WTC11 (cell line): Measurements from ENCODE around the gene FAM193A. TPM values are rescaled to one million over a fixed set of nuclear protein-coding genes. Genes with fewer than 3 reads are reported as not detected.

Source experiments
- ATAC-seq: fragments of 200-7000 bp; cut with Tn5 transposase; 2 replicates; pipeline ENCODE4 v1.10.0; 2021; ENCODE audit warnings: mild to moderate bottlenecking, moderate library complexity
- CTCF ChIA-PET: fragments of 300-600 bp; sonication (Branson Sonifier 250); formaldehyde crosslinking; loops from one replicate; lab custom pipeline; 2021; ENCODE audit warnings: antibody characterized with exemption; lab: Charles Lee
- POLR2A ChIA-PET: fragments of 350-600 bp; sonication (Branson Sonifier 250); formaldehyde crosslinking; loops from one replicate; lab custom pipeline; 2021; ENCODE audit warnings: antibody characterized with exemption; lab: Charles Lee
- DNase-seq: peaks from one replicate; pipeline ENCODE4 v3.0.0; 2021; ENCODE audit warnings: low spot score
- H3K27ac Mint-ChIP-seq: 2 replicates; pipeline ENCODE4 v1.8.0; 2021; ENCODE audit warnings: mixed read lengths
- H3K27me3 Mint-ChIP-seq: 2 replicates; pipeline ENCODE4 v1.8.0; 2021; ENCODE audit warnings: low read depth, mild to moderate bottlenecking, moderate library complexity, mixed read lengths
- H3K36me3 Mint-ChIP-seq: 2 replicates; pipeline ENCODE4 v1.8.0; 2021; ENCODE audit warnings: mixed read lengths
- H3K4me1 Mint-ChIP-seq: 2 replicates; pipeline ENCODE4 v1.8.0; 2022; ENCODE audit warnings: mixed read lengths
- H3K4me3 Mint-ChIP-seq: 2 replicates; pipeline ENCODE4 v1.8.0; 2021; ENCODE audit warnings: mild to moderate bottlenecking, moderate library complexity, mixed read lengths
- H3K9me3 Mint-ChIP-seq: 2 replicates; pipeline ENCODE4 v1.8.0; 2021; ENCODE audit warnings: mixed read lengths
- AFF4 ChIP-seq: sonication (generic); formaldehyde crosslinking; IDR thresholded peaks from 2 replicates; pipeline ENCODE4 v1.8.1; 2023; ENCODE audit warnings: mild to moderate bottlenecking, missing genetic modification reagents, borderline replicate concordance
- CREB1 ChIP-seq: sonication (generic); formaldehyde crosslinking; IDR thresholded peaks from 2 replicates; pipeline ENCODE4 v1.8.0; 2023; ENCODE audit warnings: mild to moderate bottlenecking, missing genetic modification reagents
- CTCF ChIP-seq: fragments of 200-600 bp; IDR thresholded peaks from 2 replicates; pipeline ENCODE4 v1.8.0; 2022; ENCODE audit warnings: antibody characterized with exemption
- E2F4 ChIP-seq: sonication (generic); formaldehyde crosslinking; IDR thresholded peaks from 2 replicates; pipeline ENCODE4 v1.8.1; 2022; ENCODE audit warnings: low read depth, mild to moderate bottlenecking, moderate library complexity, missing genetic modification reagents, borderline replicate concordance
- E2F5 ChIP-seq: sonication (generic); formaldehyde crosslinking; IDR thresholded peaks from 2 replicates; pipeline ENCODE4 v1.8.1; 2022; ENCODE audit warnings: mild to moderate bottlenecking, moderate library complexity, missing genetic modification reagents
- ELF4 ChIP-seq: sonication (generic); formaldehyde crosslinking; IDR thresholded peaks from 2 replicates; pipeline ENCODE4 v1.8.1; 2022; ENCODE audit warnings: low read depth, mild to moderate bottlenecking, moderate library complexity, missing genetic modification reagents
- ESRRA ChIP-seq: sonication (generic); formaldehyde crosslinking; IDR thresholded peaks from 2 replicates; pipeline ENCODE4 v1.8.1; 2022; ENCODE audit warnings: mild to moderate bottlenecking, missing genetic modification reagents, borderline replicate concordance
- FOXK1 ChIP-seq: sonication (generic); formaldehyde crosslinking; IDR thresholded peaks from 2 replicates; pipeline ENCODE4 v1.8.0; 2022; ENCODE audit warnings: mild to moderate bottlenecking, moderate library complexity, missing genetic modification reagents
- GTF2I ChIP-seq: fragments of 250-450 bp; sonication (Bioruptor Pico); conservative IDR thresholded peaks from 2 replicates; pipeline ENCODE4 v1.4.0; 2021; ENCODE audit warnings: mild to moderate bottlenecking
- HMGA2 ChIP-seq: fragments of 250-450 bp; sonication (Bioruptor Pico); IDR thresholded peaks from 2 replicates; pipeline ENCODE4 v1.4.0; 2021; ENCODE audit warnings: mild to moderate bottlenecking, moderate library complexity
- IRF2 ChIP-seq: sonication (generic); formaldehyde crosslinking; IDR thresholded peaks from 2 replicates; pipeline ENCODE4 v1.8.0; 2022; ENCODE audit warnings: low read depth, missing genetic modification reagents, borderline replicate concordance
- JUN ChIP-seq: sonication (generic); formaldehyde crosslinking; IDR thresholded peaks from 2 replicates; pipeline ENCODE4 v1.8.0; 2023; ENCODE audit warnings: mild to moderate bottlenecking, missing genetic modification reagents
- KAT7 ChIP-seq: sonication (generic); formaldehyde crosslinking; IDR thresholded peaks from 2 replicates; pipeline ENCODE4 v1.8.1; 2023; ENCODE audit warnings: missing genetic modification reagents, mild to moderate bottlenecking, borderline replicate concordance
- NFE2L1 ChIP-seq: sonication (generic); formaldehyde crosslinking; IDR thresholded peaks from 2 replicates; pipeline ENCODE4 v1.8.1; 2023; ENCODE audit warnings: missing genetic modification reagents
- NFYB ChIP-seq: sonication (generic); formaldehyde crosslinking; conservative IDR thresholded peaks from 2 replicates; pipeline ENCODE4 v1.8.0; 2022; ENCODE audit warnings: low read depth, missing genetic modification reagents
- NR3C1 ChIP-seq: sonication (generic); formaldehyde crosslinking; conservative IDR thresholded peaks from 2 replicates; pipeline ENCODE4 v1.8.1; 2023; ENCODE audit warnings: low read depth, mild to moderate bottlenecking, missing genetic modification reagents
- RELA ChIP-seq: sonication (generic); formaldehyde crosslinking; IDR thresholded peaks from 2 replicates; pipeline ENCODE4 v1.8.1; 2022; ENCODE audit warnings: missing genetic modification reagents, mild to moderate bottlenecking, borderline replicate concordance
- SMAD3 ChIP-seq: sonication (generic); formaldehyde crosslinking; IDR thresholded peaks from 2 replicates; pipeline ENCODE4 v1.8.0; 2022; ENCODE audit warnings: missing genetic modification reagents, mild to moderate bottlenecking, borderline replicate concordance
- SP1 ChIP-seq: sonication (generic); formaldehyde crosslinking; conservative IDR thresholded peaks from 2 replicates; pipeline ENCODE4 v1.8.1; 2022; ENCODE audit warnings: missing genetic modification reagents
- STAT6 ChIP-seq: sonication (generic); formaldehyde crosslinking; conservative IDR thresholded peaks from 2 replicates; pipeline ENCODE4 v1.8.1; 2023; ENCODE audit warnings: mild to moderate bottlenecking, low read depth, missing genetic modification reagents, moderate library complexity
- TCF7 ChIP-seq: sonication (generic); formaldehyde crosslinking; IDR thresholded peaks from 2 replicates; pipeline ENCODE4 v1.8.0; 2022; ENCODE audit warnings: mild to moderate bottlenecking, low read depth, missing genetic modification reagents, moderate library complexity
- TP53 ChIP-seq: sonication (generic); formaldehyde crosslinking; IDR thresholded peaks from 2 replicates; pipeline ENCODE4 v1.8.1; 2023; ENCODE audit warnings: mild to moderate bottlenecking, missing genetic modification reagents
- ZBTB21 ChIP-seq: sonication (generic); formaldehyde crosslinking; IDR thresholded peaks from 2 replicates; pipeline ENCODE4 v1.8.1; 2023; ENCODE audit warnings: mild to moderate bottlenecking, missing genetic modification reagents, borderline replicate concordance
- ZNF219 ChIP-seq: sonication (generic); formaldehyde crosslinking; IDR thresholded peaks from 2 replicates; pipeline ENCODE4 v1.8.0; 2023; ENCODE audit warnings: missing genetic modification reagents, mild to moderate bottlenecking, borderline replicate concordance
- total RNA-seq: library from RNA; stranded (reverse); gene quantifications from 3 replicates; pipeline ENCODE4 v1.2.3, GENCODE V29; 2021

Gene FAM193A
- total RNA-seq, 1 experiment from 2014 or later = 28.1 TPM

GRCh38 chr4:2689114-2689513, 152.7 kb downstream of the FAM193A start:
- ChIA-PET CTCF (no interaction called here), POLR2A (no interaction called here)
- ATAC-seq (no peak), DNase-seq (no peak)
- Mint-ChIP-seq H3K27me3 (no peaks in the 10 kb centered on the region), H3K4me3 (no peak overlapping the region), H3K4me1 (no peaks in the 10 kb centered on the region), H3K27ac (no peak overlapping the region), H3K36me3 (peaks cover 55% of the 10 kb centered on the region), H3K9me3 (no peaks in the 10 kb centered on the region)
- TF ChIP-seq SMAD3 (CRISPR knock-in tag) = no peak
- TF ChIP-seq E2F4 = no peak
- TF ChIP-seq GTF2I (CRISPR knock-in tag) = no peak
- no peak for TF ChIP-seq CREB1
- no peak for TF ChIP-seq IRF2
- no peak for TF ChIP-seq E2F5 (CRISPR knock-in tag)
- no peak for TF ChIP-seq TCF7 (CRISPR knock-in tag)
- TF ChIP-seq FOXK1 = no peak
- TF ChIP-seq ZNF219 (CRISPR knock-in tag) = no peak
- no peak for TF ChIP-seq AFF4 (CRISPR knock-in tag)
- TF ChIP-seq KAT7 (CRISPR knock-in tag) = no peak
- no peak for TF ChIP-seq SP1 (CRISPR knock-in tag)
- no peak for TF ChIP-seq NFE2L1
- no peak for TF ChIP-seq NR3C1 (CRISPR knock-in tag)
- TF ChIP-seq HMGA2 (CRISPR knock-in tag) = no peak
- no peak for TF ChIP-seq CTCF
- TF ChIP-seq ESRRA (CRISPR knock-in tag) = no peak

- peaks cover 57% of the 10 kb centered on the region for H3K36me3 Mint-ChIP-seq
- DNase-seq = no peak
- H3K4me3 Mint-ChIP-seq = no peak overlapping the region
- H3K27ac Mint-ChIP-seq = no peak overlapping the region
- ChIA-PET CTCF (no interaction called here), POLR2A (no interaction called here)
- no peak for ATAC-seq
- no peaks in the 10 kb centered on the region for H3K27me3 Mint-ChIP-seq
- H3K9me3 Mint-ChIP-seq = no peaks in the 10 kb centered on the region
- no peaks in the 10 kb centered on the region for H3K4me1 Mint-ChIP-seq
- TF ChIP-seq KAT7 (CRISPR knock-in tag) = no peak
- TF ChIP-seq ZBTB21 (CRISPR knock-in tag) = no peak
- no peak for TF ChIP-seq ELF4
- no peak for TF ChIP-seq STAT6 (CRISPR knock-in tag)
- TF ChIP-seq NFYB (CRISPR knock-in tag) = no peak
- no peak for TF ChIP-seq E2F4
- TF ChIP-seq JUN (CRISPR knock-in tag) = no peak
- no peak for TF ChIP-seq RELA (CRISPR knock-in tag)
- TF ChIP-seq IRF2 = no peak
- TF ChIP-seq TP53 = no peak
Measured at GRCh38 chr4:2689825-2690700, 153.6 kb downstream of the FAM193A start.
